ENCODE results near the gene SLU7.

Gene SLU7

GRCh38 chr5:160457252-160457651 lies 38.4 kb upstream of the SLU7 start:
- TF ChIP-seq CTCF (IDR thresholded peaks at IDR 0.05; ENCODE audit: insufficient read depth, low read length): no peak
- DNase-seq (ENCODE audit: low read depth in 1 of 2, low spot score in 1 of 2): no peak
- Histone ChIP-seq H3K27me3 (ENCODE audit: insufficient read depth, poor library complexity, severe bottlenecking) (no peaks in the 10 kb centered on the region), H3K27ac (replicated peaks) (no peak overlapping the region), H3K4me3 (replicated peaks; ENCODE audit: insufficient read depth, low read length) (no peak overlapping the region)

- TF ChIP-seq GABPA (IDR thresholded peaks at IDR 0.05; ENCODE audit: low read depth) (no peak), CTCF (IDR thresholded peaks at IDR 0.05; ENCODE audit: insufficient read depth, low read length) (no peak), REST (IDR thresholded peaks at IDR 0.05; ENCODE audit: insufficient replicate concordance, low read depth) (no peak), POLR2AphosphoS5 (IDR thresholded peaks at IDR 0.05; ENCODE audit: low read depth) (no peak), SPI1 (IDR thresholded peaks at IDR 0.05; ENCODE audit: borderline replicate concordance, low read depth) (no peak)
Measured at GRCh38 chr5:160456480-160457177, 37.7 kb upstream of the SLU7 start.

GRCh38 chr5:160455600-160455999 lies 36.7 kb upstream of the SLU7 start:
- DNase-seq (ENCODE audit: low read depth in 1 of 2, low spot score in 1 of 2): no peak

More at GRCh38 chr5:160456480-160457177, 37.7 kb upstream of the SLU7 start:
- H3K27ac ChIP-seq (replicated peaks): no peak overlapping the region
- DNase-seq (ENCODE audit: low read depth in 1 of 2, low spot score in 1 of 2): no peak
- H3K27me3 ChIP-seq (ENCODE audit: insufficient read depth, poor library complexity, severe bottlenecking): no peaks in the 10 kb centered on the region
- H3K4me3 ChIP-seq (replicated peaks; ENCODE audit: insufficient read depth, low read length): no peak overlapping the region

More at GRCh38 chr5:160455600-160455999, 36.7 kb upstream of the SLU7 start:
- Histone ChIP-seq H3K27ac (replicated peaks) (no peak overlapping the region), H3K27me3 (ENCODE audit: insufficient read depth, poor library complexity, severe bottlenecking) (no peaks in the 10 kb centered on the region), H3K4me3 (replicated peaks; ENCODE audit: insufficient read depth, low read length) (no peak overlapping the region)
- TF ChIP-seq GABPA (IDR thresholded peaks at IDR 0.05; ENCODE audit: low read depth) (no peak), CTCF (IDR thresholded peaks at IDR 0.05; ENCODE audit: insufficient read depth, low read length) (no peak), POLR2AphosphoS5 (IDR thresholded peaks at IDR 0.05; ENCODE audit: low read depth) (no peak), REST (IDR thresholded peaks at IDR 0.05; ENCODE audit: insufficient replicate concordance, low read depth) (no peak), SPI1 (IDR thresholded peaks at IDR 0.05; ENCODE audit: borderline replicate concordance, low read depth) (no peak)
